CD8-positive, alpha-beta memory T cell (primary cell): ENCODE results near the gene OR13G1. TPM values are rescaled to one million over a fixed set of nuclear protein-coding genes. Genes with fewer than 3 reads are reported as not detected.
"Not testable (repeated sequence)": the region's sequence is repeated elsewhere in the genome, so short reads cannot be mapped to it uniquely, and the experiment has no call there.

ENCODE experiments used
- CTCF ChIA-PET: fragments of 350-600 bp; sonication (Branson Sonifier 250); formaldehyde crosslinking; loops from one replicate; lab custom pipeline; 2021; ENCODE audit warnings: antibody characterized with exemption; lab: Charles Lee
- POLR2A ChIA-PET: fragments of 350-600 bp; sonication (Branson Sonifier 250); formaldehyde crosslinking; loops from one replicate; lab custom pipeline; 2021; ENCODE audit warnings: antibody characterized with exemption; lab: Charles Lee
- DNase-seq, 5 donors: peaks; one replicate each; pipeline versions ENCODE4 v3.0.0 to v3.0.0-alpha.2; 2020 to 2022; ENCODE audit warnings: mixed read lengths in 1 of 5
- H3K27ac ChIP-seq: one replicate; pipeline ENCODE4 v1.7.0; 2013; ENCODE audit warnings: low read depth, mild to moderate bottlenecking, low read length, moderate library complexity
- H3K27me3 ChIP-seq: 2 replicates; pipeline ENCODE4 v1.7.0; 2013; ENCODE audit warnings: low read length, mild to moderate bottlenecking; ENCODE audit not compliant: insufficient read depth, poor library complexity, severe bottlenecking
- H3K36me3 ChIP-seq: 2 replicates; pipeline ENCODE4 v1.7.0; 2013; ENCODE audit warnings: mild to moderate bottlenecking, low read length, moderate library complexity; ENCODE audit not compliant: insufficient read depth
- H3K4me1 ChIP-seq: 2 replicates; pipeline ENCODE4 v1.7.0; 2013; ENCODE audit warnings: mild to moderate bottlenecking, low read length, moderate library complexity; ENCODE audit not compliant: insufficient read depth
- H3K4me3 ChIP-seq: 2 replicates; pipeline ENCODE4 v1.7.0; 2013; ENCODE audit warnings: mild to moderate bottlenecking, low read length
- H3K9me3 ChIP-seq: 2 replicates; pipeline ENCODE4 v1.7.0; 2013; ENCODE audit warnings: mild to moderate bottlenecking, low read length
- H3K27ac Mint-ChIP-seq, 8 donors: one replicate each; pipeline ENCODE4 v1.8.0; 2020 to 2021; ENCODE audit warnings: mixed read lengths in 8 of 8, mild to moderate bottlenecking in 6 of 8, inconsistent platforms in 3 of 8, moderate library complexity in 3 of 8
- H3K27me3 Mint-ChIP-seq, 2 donors: one replicate each; pipeline ENCODE4 v1.8.0; 2020 to 2021; ENCODE audit warnings: mixed read lengths in 2 of 2, mild to moderate bottlenecking in 1 of 2, moderate library complexity in 1 of 2
- H3K36me3 Mint-ChIP-seq, 3 donors: one replicate each; pipeline ENCODE4 v1.8.0; 2020 to 2021; ENCODE audit warnings: mixed read lengths in 3 of 3, inconsistent platforms in 1 of 3, mild to moderate bottlenecking in 1 of 3
- H3K4me1 Mint-ChIP-seq, 3 donors: one replicate each; pipeline ENCODE4 v1.8.0; 2020 to 2021; ENCODE audit warnings: mixed read lengths in 3 of 3, inconsistent platforms in 1 of 3, mild to moderate bottlenecking in 1 of 3
- H3K4me3 Mint-ChIP-seq, 7 donors: one replicate each; pipeline ENCODE4 v1.8.0; 2020 to 2021; ENCODE audit warnings: mixed read lengths in 7 of 7, mild to moderate bottlenecking in 6 of 7, moderate library complexity in 4 of 7, inconsistent platforms in 2 of 7
- H3K9me3 Mint-ChIP-seq, 5 donors: one replicate each; pipeline ENCODE4 v1.8.0; 2020 to 2022; ENCODE audit warnings: mixed read lengths in 5 of 5, mild to moderate bottlenecking in 3 of 5, moderate library complexity in 2 of 5, inconsistent platforms in 1 of 5
- polyA plus RNA-seq: library from polyadenylated mRNA; unstranded; fragments of 300-500 nt; fragmentation: Illumina TruSeq; gene quantifications from one replicate; pipeline ENCODE4 v1.2.3, GENCODE V29; 2021
- total RNA-seq, 2 experiments: library from RNA; stranded (reverse); gene quantifications; one replicate each; pipeline ENCODE4 v1.2.3, GENCODE V29; 2021

The OR13G1 gene, protein sequence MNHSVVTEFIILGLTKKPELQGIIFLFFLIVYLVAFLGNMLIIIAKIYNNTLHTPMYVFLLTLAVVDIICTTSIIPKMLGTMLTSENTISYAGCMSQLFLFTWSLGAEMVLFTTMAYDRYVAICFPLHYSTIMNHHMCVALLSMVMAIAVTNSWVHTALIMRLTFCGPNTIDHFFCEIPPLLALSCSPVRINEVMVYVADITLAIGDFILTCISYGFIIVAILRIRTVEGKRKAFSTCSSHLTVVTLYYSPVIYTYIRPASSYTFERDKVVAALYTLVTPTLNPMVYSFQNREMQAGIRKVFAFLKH
- not detected for total RNA-seq
- polyA plus RNA-seq: not detected

DNA sequence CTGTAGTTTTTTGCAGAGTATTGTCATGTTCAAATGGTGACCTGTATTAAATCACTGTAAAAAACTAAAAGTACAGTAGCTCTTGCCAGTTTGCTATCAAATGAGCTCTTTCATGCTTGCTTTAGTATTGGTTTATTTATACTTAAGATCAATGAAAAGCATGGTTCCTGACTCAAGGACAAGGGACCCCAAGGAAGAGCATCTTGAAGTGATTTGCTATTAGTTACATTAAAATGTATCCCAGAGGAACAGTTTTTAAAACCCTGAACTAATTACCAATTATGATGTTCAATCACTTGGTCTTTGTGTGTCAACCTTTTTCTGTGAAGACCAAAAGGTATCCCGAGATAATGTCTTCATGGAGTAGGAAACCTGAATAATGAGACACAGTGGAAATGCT lies at the start of gene OR13G1:
TSS of gene OR13G1 (minus strand) at position 101 of the 400 bp plus-strand sequence. CDS start 6,698 bp downstream, outside the sequence.
- Histone ChIP-seq H3K36me3 (no peaks in the 10 kb centered on the region), H3K4me3 (no peak within 1 kb of the TSS), H3K4me1 (no peaks in the 10 kb centered on the region), H3K27ac (no peak within 1 kb of the TSS), H3K27me3 (no peaks in the 10 kb centered on the region), H3K9me3 (no peaks in the 10 kb centered on the region)
- Mint-ChIP-seq H3K9me3 (no peaks in the 10 kb centered on the region), H3K4me1 (no peaks in the 10 kb centered on the region), H3K27me3 (no peaks in the 10 kb centered on the region), H3K36me3 (no peaks in the 10 kb centered on the region), H3K27ac (no peak within 1 kb of the TSS), H3K4me3 (no peak within 1 kb of the TSS)
- no peak for DNase-seq
- ChIA-PET POLR2A (no interaction called here), CTCF (no interaction called here)

DNA sequence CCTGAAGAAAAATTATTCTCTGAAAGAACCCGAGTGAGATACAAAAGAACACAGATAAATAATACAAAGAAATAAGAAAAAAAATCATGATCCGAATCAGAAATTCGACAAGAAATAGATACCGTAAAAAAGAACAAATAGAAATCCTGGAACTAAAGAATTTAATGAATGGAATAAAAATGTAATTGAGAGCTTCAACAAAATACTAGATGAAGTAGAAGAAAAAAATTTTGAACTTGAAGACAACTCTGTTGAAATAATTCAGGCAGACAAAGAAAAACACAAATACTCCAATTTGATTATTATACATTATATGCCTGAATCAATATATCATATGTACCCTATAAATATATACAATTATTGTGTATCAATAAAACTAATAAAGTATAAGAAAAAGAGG lies 41.7 kb upstream of the OR13G1 start:
- no peaks in the 10 kb centered on the region for H3K9me3 ChIP-seq
- Mint-ChIP-seq H3K36me3 (no peaks in the 10 kb centered on the region), H3K4me3 (no peak overlapping the region), H3K4me1 (no peaks in the 10 kb centered on the region), H3K9me3 (peaks cover 7 to 18% (median 10%) of the 10 kb centered on the region in 5 donors), H3K27ac (no peak overlapping the region), H3K27me3 (no peaks in the 10 kb centered on the region)
- no peak overlapping the region for H3K27ac ChIP-seq
- no peaks in the 10 kb centered on the region for H3K36me3 ChIP-seq
- ChIA-PET POLR2A (no interaction called here), CTCF (no interaction called here)
- no peaks in the 10 kb centered on the region for H3K27me3 ChIP-seq
- H3K4me3 ChIP-seq: no peak overlapping the region
- H3K4me1 ChIP-seq: no peaks in the 10 kb centered on the region
- no peak for DNase-seq

DNA sequence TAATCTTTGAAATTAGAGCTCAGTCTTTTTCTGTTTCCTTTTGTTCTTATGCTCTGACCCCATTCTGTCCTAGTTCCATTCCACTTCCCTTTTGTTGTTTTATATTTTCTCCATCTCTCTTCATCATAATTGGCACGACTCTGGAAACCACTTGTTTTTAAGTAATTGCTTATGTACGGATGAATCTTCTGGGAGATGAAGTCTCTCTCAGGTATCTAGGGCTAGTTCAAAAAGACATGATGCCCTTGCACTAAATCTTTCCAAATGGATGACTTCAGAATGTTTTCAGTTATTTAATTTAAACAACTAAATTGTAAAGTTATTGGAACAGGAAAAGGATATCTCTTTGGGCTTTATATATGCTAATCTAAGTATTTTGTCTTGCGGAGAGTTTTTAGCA lies 37.0 kb upstream of the OR13G1 start, which contains the start of gene OR6F1:
TSS of gene OR6F1 (minus strand) at position 101 of the 400 bp plus-strand sequence. CDS start 3,891 bp downstream, outside the sequence.
- no peak within 1 kb of the TSS for H3K4me3 ChIP-seq
- ChIA-PET CTCF (no interaction called here), POLR2A (no interaction called here)
- H3K27ac ChIP-seq: no peak within 1 kb of the TSS
- Mint-ChIP-seq H3K27me3 (no peaks in the 10 kb centered on the region), H3K4me1 (no peaks in the 10 kb centered on the region), H3K36me3 (no peaks in the 10 kb centered on the region), H3K4me3 (no peak within 1 kb of the TSS), H3K9me3 (peaks cover 3 to 8% (median 4%) of the 10 kb centered on the region in 5 donors), H3K27ac (peak within 1 kb of the TSS in 1 of 8 donors; percentile 56)
- H3K27me3 ChIP-seq: no peaks in the 10 kb centered on the region
- no peaks in the 10 kb centered on the region for H3K36me3 ChIP-seq
- no peak for DNase-seq
- H3K9me3 ChIP-seq: no peaks in the 10 kb centered on the region
- H3K4me1 ChIP-seq: no peaks in the 10 kb centered on the region

DNA sequence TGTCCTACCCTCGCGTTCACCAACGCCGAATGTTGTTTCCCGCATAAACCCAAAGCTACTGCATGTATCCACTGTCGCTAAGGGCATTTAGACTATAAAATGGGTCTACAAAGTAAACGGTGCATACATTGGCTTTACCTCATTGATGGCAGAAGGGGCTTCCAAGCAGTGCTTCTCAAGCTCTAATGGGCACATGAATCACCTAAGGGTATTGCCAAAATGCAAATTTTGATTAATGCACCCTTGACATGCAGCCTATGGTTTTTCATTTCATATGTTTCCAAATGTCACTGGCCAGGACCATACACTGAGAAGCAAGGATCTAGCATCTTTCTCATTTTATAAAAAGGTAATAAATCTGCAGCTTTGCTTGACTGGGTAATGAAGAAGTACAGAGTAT lies 34.2 kb upstream of the OR13G1 start:
- Mint-ChIP-seq H3K9me3 (peaks cover 0 to 3% (median 0%) of the 10 kb centered on the region in 5 donors), H3K27me3 (no peaks in the 10 kb centered on the region), H3K4me1 (no peaks in the 10 kb centered on the region), H3K4me3 (no peak overlapping the region), H3K36me3 (no peaks in the 10 kb centered on the region), H3K27ac (no peak overlapping the region)
- Histone ChIP-seq H3K27me3 (no peaks in the 10 kb centered on the region), H3K27ac (no peak overlapping the region), H3K9me3 (no peaks in the 10 kb centered on the region), H3K4me3 (no peak overlapping the region), H3K4me1 (no peaks in the 10 kb centered on the region), H3K36me3 (no peaks in the 10 kb centered on the region)
- CTCF ChIA-PET: no interaction called here
- POLR2A ChIA-PET: no interaction called here
- DNase-seq: no peak

DNA sequence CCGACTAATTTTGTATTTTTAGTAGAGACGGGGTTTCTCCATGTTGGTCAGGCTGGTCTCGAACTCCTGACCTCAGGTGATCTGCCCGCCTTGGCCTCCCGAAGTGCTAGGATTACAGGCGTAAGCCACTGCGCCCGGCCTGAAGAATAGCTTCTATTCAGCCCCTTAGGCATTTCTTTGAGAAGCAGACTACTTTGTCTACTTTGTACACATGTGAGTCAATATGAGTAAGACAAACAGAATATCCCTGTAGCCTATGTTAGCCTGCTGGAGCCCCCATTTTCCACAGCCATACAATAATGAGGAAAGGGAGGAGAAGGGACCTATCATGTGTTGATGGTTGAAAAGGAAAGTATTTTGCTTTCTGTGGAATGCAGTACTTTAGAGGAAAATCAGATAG lies 31.1 kb upstream of the OR13G1 start:
- H3K9me3 Mint-ChIP-seq: not testable (repeated sequence)

DNA sequence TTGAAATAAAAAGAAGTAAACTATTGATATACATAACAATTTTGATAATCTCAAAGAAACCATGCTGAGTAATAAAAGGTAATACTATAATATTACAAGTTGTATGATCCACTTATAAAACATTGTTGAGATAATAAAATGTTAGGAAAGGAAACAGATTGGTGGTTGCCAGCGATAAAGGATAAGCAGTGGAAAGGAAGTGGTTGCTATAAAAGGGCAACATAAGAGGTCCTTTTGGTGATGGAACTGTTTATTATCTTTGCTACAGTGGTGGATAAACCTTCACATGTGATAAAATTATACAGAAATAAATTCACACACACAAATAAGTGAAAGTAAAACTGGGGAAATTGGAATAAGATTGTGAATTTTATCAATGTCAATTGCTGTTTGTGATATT lies 21.8 kb upstream of the OR13G1 start:
- no peak overlapping the region for H3K4me3 Mint-ChIP-seq
- H3K27me3 Mint-ChIP-seq: no peaks in the 10 kb centered on the region
- DNase-seq: no peak
- CTCF ChIA-PET: no interaction called here
- H3K27ac Mint-ChIP-seq: no peak overlapping the region
- Histone ChIP-seq H3K4me3 (no peak overlapping the region), H3K36me3 (no peaks in the 10 kb centered on the region), H3K4me1 (no peaks in the 10 kb centered on the region), H3K27me3 (no peaks in the 10 kb centered on the region), H3K27ac (no peak overlapping the region), H3K9me3 (no peaks in the 10 kb centered on the region)
- POLR2A ChIA-PET: no interaction called here
- H3K4me1 Mint-ChIP-seq: peaks cover 0 to 3% (median 0%) of the 10 kb centered on the region in 3 donors
- peaks cover 0 to 6% (median 3%) of the 10 kb centered on the region in 5 donors for H3K9me3 Mint-ChIP-seq
- no peaks in the 10 kb centered on the region for H3K36me3 Mint-ChIP-seq

More for the DNA sequence above, 31.1 kb upstream of the OR13G1 start:
- DNase-seq, H3K27me3 Mint-ChIP-seq, H3K4me1 ChIP-seq, H3K9me3 ChIP-seq, POLR2A ChIA-PET, H3K27ac Mint-ChIP-seq, H3K36me3 ChIP-seq, CTCF ChIA-PET, H3K4me3 Mint-ChIP-seq, H3K27ac ChIP-seq, H3K27me3 ChIP-seq, H3K36me3 Mint-ChIP-seq, H3K4me3 ChIP-seq, H3K4me1 Mint-ChIP-seq: not testable (repeated sequence)

DNA sequence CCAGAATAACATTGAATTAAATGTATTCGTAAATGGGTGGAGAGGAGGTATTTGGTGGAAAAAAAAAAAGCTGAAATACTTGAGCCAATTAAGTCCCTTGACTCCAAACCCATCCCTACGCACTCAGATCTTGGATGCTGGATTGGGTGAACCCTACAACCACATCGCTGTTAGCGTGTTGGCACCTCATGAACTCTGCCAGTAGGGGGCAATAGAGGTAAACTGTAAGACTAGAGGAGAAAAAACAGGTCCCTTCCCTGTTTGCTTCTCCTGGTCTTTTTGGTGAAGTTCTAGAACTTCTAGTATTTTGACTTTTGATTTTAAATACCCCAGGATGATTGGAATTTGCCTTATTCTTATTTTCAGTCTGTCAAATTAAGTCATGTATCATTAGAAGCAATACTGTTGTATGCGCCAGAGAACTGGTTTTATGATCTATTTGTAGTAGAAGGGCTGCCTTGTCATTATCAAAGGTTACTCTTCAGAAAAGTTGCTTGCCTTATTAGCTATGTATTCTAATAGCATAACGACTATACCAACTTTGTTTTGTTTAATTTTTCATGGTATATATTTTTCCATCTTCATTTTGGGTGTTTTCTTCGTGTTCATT lies 1.9 kb upstream of the OR13G1 start:
- H3K27me3 ChIP-seq: no peaks in the 10 kb centered on the region
- no peak overlapping the region for H3K27ac Mint-ChIP-seq
- POLR2A ChIA-PET: no interaction called here
- no peaks in the 10 kb centered on the region for H3K4me1 ChIP-seq
- H3K4me1 Mint-ChIP-seq: no peaks in the 10 kb centered on the region
- CTCF ChIA-PET: no interaction called here
- no peaks in the 10 kb centered on the region for H3K36me3 ChIP-seq
- no peak overlapping the region for H3K4me3 Mint-ChIP-seq
- no peaks in the 10 kb centered on the region for H3K27me3 Mint-ChIP-seq
- no peaks in the 10 kb centered on the region for H3K36me3 Mint-ChIP-seq
- H3K4me3 ChIP-seq: no peak overlapping the region
- peaks cover 0 to 2% (median 0%) of the 10 kb centered on the region in 5 donors for H3K9me3 Mint-ChIP-seq
- peak in 2 of 5 donors; percentile 0 to 2 for DNase-seq
- no peak overlapping the region for H3K27ac ChIP-seq
- H3K9me3 ChIP-seq: no peaks in the 10 kb centered on the region

DNA sequence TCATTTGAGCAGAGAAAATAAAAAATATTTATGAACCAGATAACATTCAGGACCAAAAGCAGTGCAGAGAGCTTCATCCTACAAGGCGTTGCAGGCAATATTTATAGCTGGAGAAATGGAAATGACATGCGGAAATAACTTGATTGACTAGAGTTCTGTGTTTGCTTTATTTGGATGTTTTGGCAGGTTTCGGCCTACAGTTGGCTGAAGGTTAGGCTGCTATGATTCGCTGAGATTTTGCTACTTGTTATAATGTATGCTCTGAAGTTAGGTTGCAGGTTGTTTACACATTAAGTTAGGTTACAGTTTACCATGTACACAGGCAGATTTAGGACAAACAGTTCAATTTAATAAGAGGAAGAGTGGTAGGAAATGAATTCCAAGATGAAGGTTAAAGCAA lies 632 bp upstream of the OR13G1 start:
- no peaks in the 10 kb centered on the region for H3K4me1 Mint-ChIP-seq
- H3K27ac Mint-ChIP-seq: no peak overlapping the region
- no peak for DNase-seq
- H3K36me3 Mint-ChIP-seq: no peaks in the 10 kb centered on the region
- no peak overlapping the region for H3K4me3 Mint-ChIP-seq
- no peaks in the 10 kb centered on the region for H3K27me3 ChIP-seq
- no peaks in the 10 kb centered on the region for H3K27me3 Mint-ChIP-seq
- ChIA-PET POLR2A (no interaction called here), CTCF (no interaction called here)
- H3K4me3 ChIP-seq: no peak overlapping the region
- no peaks in the 10 kb centered on the region for H3K36me3 ChIP-seq
- no peak overlapping the region for H3K27ac ChIP-seq
- H3K4me1 ChIP-seq: no peaks in the 10 kb centered on the region
- H3K9me3 Mint-ChIP-seq: no peaks in the 10 kb centered on the region
- H3K9me3 ChIP-seq: no peaks in the 10 kb centered on the region
